Mucosa of descending colon (tissue), 3 donors: ENCODE results near the gene COQ10A. TPM values are rescaled to one million over a fixed set of nuclear protein-coding genes. Genes with fewer than 3 reads are reported as not detected.

Experiments
- ATAC-seq: fragments of 200-7000 bp; cut with Tn5 transposase; one replicate; pipeline ENCODE4 v1.9.1; 2020; ENCODE audit warnings: mild to moderate bottlenecking, moderate library complexity
- DNase-seq, 3 donors: peaks; one replicate each; pipeline ENCODE4 v3.0.0-alpha.2; 2020
- H3K36me3 ChIP-seq: fragments of 200-600 bp; one replicate; pipeline ENCODE4 v1.8.0; 2021; ENCODE audit warnings: low read depth, mild to moderate bottlenecking
- H3K4me1 ChIP-seq: fragments of 200-600 bp; one replicate; pipeline ENCODE4 v1.8.0; 2021; ENCODE audit warnings: low read depth, mild to moderate bottlenecking
- H3K4me3 ChIP-seq: fragments of 200-600 bp; one replicate; pipeline ENCODE4 v1.8.0; 2021; ENCODE audit warnings: mild to moderate bottlenecking
- H3K9me3 ChIP-seq: fragments of 200-600 bp; one replicate; pipeline ENCODE4 v1.8.0; 2021; ENCODE audit warnings: mild to moderate bottlenecking
- CTCF ChIP-seq: fragments of 200-600 bp; IDR thresholded peaks from one replicate; pipeline ENCODE4 v1.8.0; 2022; ENCODE audit warnings: antibody characterized with exemption, mild to moderate bottlenecking
- intact Hi-C, 2 donors: fragments of 100-400 bp; cut with DNase I in 1 of 2; cut with micrococcal nuclease in 1 of 2; formaldehyde crosslinking; loops; one replicate each; pipeline versions ENCODE4 v1.11.0 to v1.11.1; 2022; cut with DNase I, micrococcal nuclease
- total RNA-seq, 3 donors: library from RNA; stranded (reverse); fragmentation: NEBNext Ultra II Directional in 2 of 3; extraction: Animal tissue kit (Norgen Biotek cat#: 25700) in 2 of 3; gene quantifications; one replicate each; pipeline versions ENCODE4 v1.2.1 to v1.2.4, GENCODE V29; 2021 to 2023
- donor health status: DM: no; HTN: no; CAD: no; lungs with moderate emphysema.
- donor health status: DM: no; HTN: no; CAD: no.
- donor health status: DM: no; HTN: yes; CAD: no.

COQ10A gene
- total RNA-seq, 3 donors from 2014 or later, result 4.0 to 12.7 (median 5.3) TPM

GRCh38 chr12:56304276-56304675 is 37.5 kb downstream of the COQ10A start:
- ATAC-seq (no peak), DNase-seq (no peak)
- H3K36me3 ChIP-seq, result no peaks in the 10 kb centered on the region
- no peaks in the 10 kb centered on the region for H3K9me3 ChIP-seq
- H3K4me3 ChIP-seq, result no peak overlapping the region
- intact Hi-C loops, result no loop called here
- TF ChIP-seq CTCF, result no peak
- peaks cover 10% of the 10 kb centered on the region for H3K4me1 ChIP-seq

GRCh38 chr12:56304872-56305590 is 38.3 kb downstream of the COQ10A start:
- H3K9me3 ChIP-seq, result no peaks in the 10 kb centered on the region
- no peak for TF ChIP-seq CTCF
- no peaks in the 10 kb centered on the region for H3K36me3 ChIP-seq
- no peak for DNase-seq
- no peak overlapping the region for H3K4me3 ChIP-seq
- intact Hi-C loops, result no loop called here
- ATAC-seq, result no peak
- peaks cover 10% of the 10 kb centered on the region for H3K4me1 ChIP-seq

GRCh38 chr12:56307221-56307965 is 40.7 kb downstream of the COQ10A start:
- ATAC-seq (no peak), DNase-seq (no peak)
- Histone ChIP-seq H3K4me3 (no peak overlapping the region), H3K9me3 (no peaks in the 10 kb centered on the region), H3K36me3 (no peaks in the 10 kb centered on the region), H3K4me1 (no peaks in the 10 kb centered on the region)
- intact Hi-C loops, result no loop called here
- TF ChIP-seq CTCF, result no peak

DNA sequence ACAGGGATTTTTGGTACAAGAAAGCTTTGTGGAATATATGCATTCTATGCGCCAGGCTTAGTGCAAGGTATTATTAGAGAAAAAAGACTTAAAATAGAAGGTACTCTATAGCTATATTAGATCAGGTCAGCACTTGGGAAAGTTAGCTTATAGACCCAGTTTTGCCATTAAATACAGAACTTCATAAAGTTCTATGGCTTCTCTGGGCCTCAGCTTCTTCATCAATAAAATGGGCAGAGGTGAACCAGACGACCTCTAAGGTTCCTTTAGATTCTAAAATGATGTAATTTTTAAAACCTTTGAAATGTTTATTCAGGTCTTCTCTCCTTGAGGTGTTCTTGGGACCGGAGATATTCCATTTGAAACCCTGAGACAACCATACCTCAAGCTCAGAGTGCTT is 42.0 kb downstream of the COQ10A start:
- no peaks in the 10 kb centered on the region for H3K4me1 ChIP-seq
- H3K4me3 ChIP-seq, result no peak overlapping the region
- H3K9me3 ChIP-seq, result no peaks in the 10 kb centered on the region
- intact Hi-C loops, result no loop called here
- no peak for DNase-seq
- ATAC-seq, result no peak
- no peaks in the 10 kb centered on the region for H3K36me3 ChIP-seq
- no peak for TF ChIP-seq CTCF

- intact Hi-C loops, result no loop called here
- peaks cover 11% of the 10 kb centered on the region for H3K4me1 ChIP-seq
- H3K36me3 ChIP-seq, result no peaks in the 10 kb centered on the region
- no peak overlapping the region for H3K4me3 ChIP-seq
- no peak for ATAC-seq
- TF ChIP-seq CTCF, result no peak
- no peak for DNase-seq
- H3K9me3 ChIP-seq, result no peaks in the 10 kb centered on the region
Measured at GRCh38 chr12:56311003-56311402, 44.3 kb downstream of the COQ10A start.
